ENCODE data around the gene SEMA6D.

Gene SEMA6D

DNA sequence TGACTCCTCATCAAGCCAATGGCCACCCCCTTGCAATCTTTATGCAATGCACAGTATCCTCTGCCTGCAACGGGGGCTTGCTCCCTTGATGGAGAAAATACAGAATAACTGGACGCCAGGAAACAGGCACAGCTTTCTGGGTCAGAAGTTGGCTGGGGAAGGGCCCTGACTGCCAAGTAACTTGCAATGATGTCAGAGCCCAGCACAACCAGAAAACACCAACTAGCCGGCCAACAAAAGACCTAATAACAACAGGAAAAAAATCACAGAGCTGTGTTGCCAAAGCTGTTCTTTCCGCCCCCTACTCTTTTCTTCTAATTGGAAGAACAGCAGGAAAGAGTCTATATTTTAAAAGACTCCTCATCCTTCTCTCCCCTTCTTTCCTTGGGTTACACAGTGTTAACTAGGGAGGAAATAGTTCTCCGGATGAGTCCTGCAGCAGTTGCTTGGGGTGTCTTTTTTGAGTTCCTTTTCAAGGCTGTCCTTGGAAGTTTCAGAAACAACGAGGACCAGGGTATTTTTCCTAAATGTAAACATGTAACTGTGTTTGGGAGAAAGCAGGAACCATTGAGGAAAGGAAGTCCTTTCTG lies 1.4 kb upstream of the SEMA6D start:
- no peak for DNase-seq (ENCODE audit: low read depth)
- no peak for TF ChIP-seq CTCF (IDR thresholded peaks at IDR 0.05; ENCODE audit: control insufficient read depth, extremely low read depth, insufficient read depth)
- H3K4me3 ChIP-seq (ENCODE audit: low read depth, low read length): no peak overlapping the region

GRCh38 chr15:47716516-47716915 lies 789 bp upstream of the SEMA6D start:
- no peak for TF ChIP-seq CTCF (IDR thresholded peaks at IDR 0.05; ENCODE audit: control insufficient read depth, extremely low read depth, insufficient read depth)
- no peak overlapping the region for H3K4me3 ChIP-seq (ENCODE audit: low read depth, low read length)
- DNase-seq (ENCODE audit: low read depth): no peak

DNA sequence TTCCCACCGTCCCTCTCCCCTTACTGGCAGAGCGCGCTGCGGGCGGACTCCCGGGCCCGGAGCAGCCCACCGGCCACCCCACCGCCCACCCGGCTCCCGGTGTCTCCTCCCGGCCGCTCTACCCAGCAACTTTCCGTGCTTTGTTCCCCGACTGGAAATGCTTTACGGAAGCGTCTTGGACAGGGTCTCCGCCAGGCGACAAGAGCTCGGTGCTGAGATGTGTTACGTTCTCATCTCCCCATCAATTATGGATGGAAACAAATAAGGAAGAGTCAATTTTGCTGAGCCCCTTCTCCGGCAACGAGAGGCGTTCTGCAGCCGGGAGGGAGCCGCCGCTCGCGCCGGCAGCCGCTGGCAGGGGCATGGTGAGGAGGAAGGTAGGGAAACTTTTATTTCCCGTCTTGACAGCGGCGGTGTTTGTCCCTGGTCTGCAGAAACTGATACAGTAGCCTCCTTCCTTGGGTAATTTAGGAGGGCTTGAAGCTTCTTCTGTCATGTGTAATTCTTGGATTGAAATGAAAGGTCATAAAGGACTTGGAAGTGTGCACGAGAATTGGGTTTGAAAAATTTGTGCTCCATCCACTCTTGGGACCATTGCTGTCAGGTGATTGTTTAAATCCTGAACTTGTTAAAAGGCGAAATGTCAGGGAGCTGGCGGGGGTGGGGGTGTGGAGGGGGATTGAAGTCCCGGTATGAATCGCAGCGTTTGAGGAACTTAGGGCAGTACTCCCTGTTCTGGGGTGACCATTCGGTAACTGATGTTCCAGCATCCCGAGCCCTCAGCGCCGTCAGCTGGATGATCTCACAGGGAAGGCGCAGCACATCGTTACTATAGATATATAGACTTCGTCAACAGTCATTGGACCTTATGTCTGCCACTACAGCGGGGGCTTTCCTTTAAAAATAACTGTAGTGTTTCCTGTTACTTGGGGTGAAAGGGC lies 1.5 kb downstream of the SEMA6D start:
- H3K4me3 ChIP-seq (ENCODE audit: low read depth, low read length): no peak overlapping the region
- DNase-seq (ENCODE audit: low read depth): no peak
- no peak for TF ChIP-seq CTCF (IDR thresholded peaks at IDR 0.05; ENCODE audit: control insufficient read depth, extremely low read depth, insufficient read depth)

GRCh38 chr15:47719730-47720129 lies 2.4 kb downstream of the SEMA6D start:
- peak; percentile 87 for DNase-seq (ENCODE audit: low read depth)
- H3K4me3 ChIP-seq (ENCODE audit: low read depth, low read length): no peak overlapping the region
- no peak for TF ChIP-seq CTCF (IDR thresholded peaks at IDR 0.05; ENCODE audit: control insufficient read depth, extremely low read depth, insufficient read depth)

DNA sequence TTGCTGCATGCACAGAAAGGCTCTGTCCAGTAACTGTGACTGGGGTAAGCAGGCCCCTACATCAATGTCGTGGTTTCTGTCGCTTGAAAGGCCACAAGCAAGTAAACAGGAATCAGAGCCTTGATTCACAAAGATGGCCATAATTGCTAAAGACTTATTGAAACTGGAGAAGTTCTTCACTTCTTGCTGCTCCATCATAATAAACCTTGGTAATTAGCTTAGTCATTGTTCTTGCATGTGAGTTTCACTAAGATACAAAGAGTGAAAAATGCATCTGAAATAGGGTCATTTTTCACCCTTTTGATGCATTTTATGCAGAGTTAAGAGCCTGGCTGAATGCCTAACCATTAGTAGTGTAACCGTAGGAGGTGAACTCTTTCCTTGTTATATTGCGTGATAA lies 3.2 kb downstream of the SEMA6D start:
- DNase-seq (ENCODE audit: low read depth): no peak
- H3K4me3 ChIP-seq (ENCODE audit: low read depth, low read length): no peak overlapping the region
- TF ChIP-seq CTCF (IDR thresholded peaks at IDR 0.05; ENCODE audit: control insufficient read depth, extremely low read depth, insufficient read depth): no peak

DNA sequence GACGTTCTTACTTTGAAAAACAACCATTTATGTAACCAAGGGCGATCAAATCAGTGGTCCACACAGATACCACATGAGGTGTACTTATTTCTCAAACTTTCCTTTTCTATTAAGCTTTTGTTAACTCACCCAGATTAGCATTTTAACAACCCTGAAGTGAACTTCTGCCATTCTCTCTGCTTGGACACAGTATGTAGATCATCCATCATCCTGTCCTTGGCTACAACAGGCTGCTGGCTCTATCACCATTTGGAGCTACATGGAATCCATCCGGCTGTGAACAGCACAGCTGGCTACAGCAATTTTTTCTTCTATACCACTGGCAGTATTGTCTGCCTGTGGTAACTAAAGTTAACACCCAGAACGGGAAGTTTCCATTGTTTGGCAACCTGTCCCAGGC lies 4.4 kb downstream of the SEMA6D start:
- DNase-seq (ENCODE audit: low read depth): no peak
- no peak for TF ChIP-seq CTCF (IDR thresholded peaks at IDR 0.05; ENCODE audit: control insufficient read depth, extremely low read depth, insufficient read depth)
- no peak overlapping the region for H3K4me3 ChIP-seq (ENCODE audit: low read depth, low read length)

Measured in LNCaP clone FGC (cell line).